Caco-2 (cell line): ENCODE measurements around the gene TMEM174. TPM values are rescaled to one million over a fixed set of nuclear protein-coding genes. Genes with fewer than 3 reads are reported as not detected.

Experiments
- BruUV-seq: library from RNA; stranded (reverse); fragments of 400-500 nt; replicated peaks from 2 replicates; lab custom pipeline; 2021; lab: Mats Ljungman, UMichigan
- CTCF ChIA-PET: fragments of 300-600 bp; sonication (Branson Sonifier 250); formaldehyde crosslinking; loops from one replicate; lab custom pipeline; 2022; ENCODE audit warnings: antibody characterized with exemption; lab: Charles Lee
- POLR2A ChIA-PET: fragments of 300-600 bp; sonication (Branson Sonifier 250); formaldehyde crosslinking; loops from one replicate; lab custom pipeline; 2022; ENCODE audit warnings: antibody characterized with exemption; lab: Charles Lee
- DNase-seq, 2 experiments: peaks; one replicate each; pipeline versions ENCODE4 v3.0.0 to v3.0.0-alpha.2; 2020 to 2022
- H3K27me3 ChIP-seq: replicated peaks from 2 replicates; pipeline ENCODE4 v1.6.0; 2011; ENCODE audit warnings: low read length; ENCODE audit not compliant: control insufficient read depth, insufficient read depth
- H3K36me3 ChIP-seq: 2 replicates; pipeline ENCODE4 v1.5.1; 2011; ENCODE audit warnings: low read length; ENCODE audit not compliant: control insufficient read depth, insufficient read depth
- H3K4me1 ChIP-seq: fragments of 250-450 bp; sonication (Bioruptor Pico); 2 replicates; pipeline ENCODE4 v1.5.1; 2020; ENCODE audit warnings: mild to moderate bottlenecking
- H3K4me3 ChIP-seq: 2 replicates; pipeline ENCODE4 v1.5.1; 2011; ENCODE audit warnings: low read depth, mild to moderate bottlenecking, control low read depth, low read length
- H3K9me3 ChIP-seq: fragments of 250-450 bp; sonication (Bioruptor Pico); 2 replicates; pipeline ENCODE4 v1.5.1; 2020; ENCODE audit warnings: mild to moderate bottlenecking, moderate library complexity
- H3K27ac Mint-ChIP-seq: one replicate; pipeline ENCODE4 v1.8.0; 2022; ENCODE audit warnings: mixed read lengths; ENCODE audit not compliant: unreplicated experiment
- H3K27me3 Mint-ChIP-seq: one replicate; pipeline ENCODE4 v1.8.0; 2022; ENCODE audit warnings: mixed read lengths; ENCODE audit not compliant: insufficient read depth, unreplicated experiment
- H3K36me3 Mint-ChIP-seq: one replicate; pipeline ENCODE4 v1.8.0; 2022; ENCODE audit warnings: mild to moderate bottlenecking, mixed read lengths; ENCODE audit not compliant: insufficient read depth, unreplicated experiment
- H3K4me1 Mint-ChIP-seq: one replicate; pipeline ENCODE4 v1.8.0; 2022; ENCODE audit warnings: low read depth, mixed read lengths; ENCODE audit not compliant: unreplicated experiment
- H3K4me3 Mint-ChIP-seq: one replicate; pipeline ENCODE4 v1.8.0; 2022; ENCODE audit warnings: mild to moderate bottlenecking, moderate library complexity, mixed read lengths; ENCODE audit not compliant: unreplicated experiment
- H3K9me3 Mint-ChIP-seq: one replicate; pipeline ENCODE4 v1.8.0; 2022; ENCODE audit warnings: mixed read lengths; ENCODE audit not compliant: unreplicated experiment
- intact Hi-C: fragments of 100-400 bp; cut with micrococcal nuclease; formaldehyde crosslinking; loops from one replicate; pipeline ENCODE4 v1.10.0; 2022; ENCODE audit not compliant: unreplicated experiment
- total RNA-seq: library from RNA; stranded (reverse); gene quantifications from 2 replicates; pipeline ENCODE4 v1.2.3, GENCODE V29; 2022
- TF ChIP-seq, protein P1 (sequence below), 2 experiments: fragments of 200-600 bp in 1 of 2; IDR thresholded peaks; 1 replicate in 1 of 2; 2 replicates in 1 of 2; pipeline versions ENCODE4 v1.5.1 to v1.8.0; 2011 to 2022; ENCODE audit warnings: antibody characterized with exemption in 1 of 2, control low read depth in 1 of 2, inconsistent platforms in 1 of 2, low read depth in 1 of 2, low read length in 1 of 2, mild to moderate bottlenecking in 1 of 2, moderate library complexity in 1 of 2; ENCODE audit not compliant: insufficient read depth in 1 of 2, severe bottlenecking in 1 of 2, unreplicated experiment in 1 of 2

The TMEM174 gene
- total RNA-seq, 1 experiment from 2014 or later = not detected

DNA sequence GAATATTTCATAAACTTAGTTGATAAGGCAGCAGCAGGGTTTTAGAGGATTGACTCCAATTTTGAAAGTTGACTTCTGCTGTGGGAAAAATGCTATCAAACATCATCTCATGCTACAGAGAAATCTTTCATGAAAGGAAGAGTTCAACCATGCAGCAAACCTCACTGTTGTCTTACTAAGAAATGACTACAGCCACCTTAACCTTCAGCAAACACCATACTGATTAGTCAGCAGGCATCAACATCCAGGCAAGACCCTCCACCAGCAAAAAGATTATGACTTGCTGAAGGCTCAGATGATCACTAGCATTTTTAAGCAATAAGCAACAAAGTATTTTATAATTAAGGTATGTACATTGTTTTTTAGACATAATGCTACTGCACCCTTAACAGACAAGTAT is 7.6 kb downstream of the TMEM174 start:
- Histone ChIP-seq H3K4me1 (peaks cover 15% of the 10 kb centered on the region; the same call in 1 of the 2 replicates), H3K9me3 (no peaks in the 10 kb centered on the region), H3K4me3 (no peak overlapping the region), H3K27me3 (no peaks in the 10 kb centered on the region), H3K36me3 (no peaks in the 10 kb centered on the region)
- Mint-ChIP-seq H3K4me3 (no peak overlapping the region), H3K4me1 (no peaks in the 10 kb centered on the region), H3K36me3 (peaks cover 4% of the 10 kb centered on the region), H3K27me3 (no peaks in the 10 kb centered on the region), H3K9me3 (peaks cover 9% of the 10 kb centered on the region), H3K27ac (no peak overlapping the region)
- intact Hi-C loops = no loop called here
- no TSS peak for BruUV-seq
- DNase-seq = no peak
- TF ChIP-seq, protein P1, sequence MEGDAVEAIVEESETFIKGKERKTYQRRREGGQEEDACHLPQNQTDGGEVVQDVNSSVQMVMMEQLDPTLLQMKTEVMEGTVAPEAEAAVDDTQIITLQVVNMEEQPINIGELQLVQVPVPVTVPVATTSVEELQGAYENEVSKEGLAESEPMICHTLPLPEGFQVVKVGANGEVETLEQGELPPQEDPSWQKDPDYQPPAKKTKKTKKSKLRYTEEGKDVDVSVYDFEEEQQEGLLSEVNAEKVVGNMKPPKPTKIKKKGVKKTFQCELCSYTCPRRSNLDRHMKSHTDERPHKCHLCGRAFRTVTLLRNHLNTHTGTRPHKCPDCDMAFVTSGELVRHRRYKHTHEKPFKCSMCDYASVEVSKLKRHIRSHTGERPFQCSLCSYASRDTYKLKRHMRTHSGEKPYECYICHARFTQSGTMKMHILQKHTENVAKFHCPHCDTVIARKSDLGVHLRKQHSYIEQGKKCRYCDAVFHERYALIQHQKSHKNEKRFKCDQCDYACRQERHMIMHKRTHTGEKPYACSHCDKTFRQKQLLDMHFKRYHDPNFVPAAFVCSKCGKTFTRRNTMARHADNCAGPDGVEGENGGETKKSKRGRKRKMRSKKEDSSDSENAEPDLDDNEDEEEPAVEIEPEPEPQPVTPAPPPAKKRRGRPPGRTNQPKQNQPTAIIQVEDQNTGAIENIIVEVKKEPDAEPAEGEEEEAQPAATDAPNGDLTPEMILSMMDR (IDR thresholded peaks at IDR 0.05; ENCODE audit: insufficient read depth in 1 of 2, low read depth in 1 of 2, low read length in 1 of 2, severe bottlenecking in 1 of 2, unreplicated experiment in 1 of 2) = no peak
- POLR2A ChIA-PET = no interaction called here
- CTCF ChIA-PET = no interaction called here

DNA sequence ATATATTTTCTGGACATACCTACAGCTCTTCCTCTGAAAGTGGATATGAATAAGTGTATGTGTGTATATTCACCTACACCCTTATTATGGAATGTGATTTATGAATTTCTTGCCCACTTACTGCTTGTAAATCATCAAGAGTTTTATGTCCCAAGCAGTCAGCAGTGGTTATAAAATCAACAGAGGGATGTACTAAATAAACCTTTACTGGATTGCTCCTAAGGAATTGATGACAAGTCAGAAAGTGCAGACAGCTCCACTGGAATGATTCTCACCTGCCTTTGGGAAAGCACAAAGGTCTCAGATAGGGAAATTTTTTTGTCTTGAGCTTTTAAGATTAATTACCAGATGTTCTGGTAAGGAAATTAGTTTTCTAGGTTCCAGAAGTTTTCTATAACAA is 9.3 kb downstream of the TMEM174 start:
- Histone ChIP-seq H3K4me1 (peaks cover 15% of the 10 kb centered on the region; the same call in 1 of the 2 replicates), H3K9me3 (no peaks in the 10 kb centered on the region), H3K36me3 (no peaks in the 10 kb centered on the region), H3K27me3 (no peaks in the 10 kb centered on the region), H3K4me3 (no peak overlapping the region)
- ChIA-PET POLR2A (interaction anchor here (0.5 kb wide), 1 partner anchor 43 kb away, joined by 4 read pairs; no protein-coding TSS in a partner anchor), CTCF (no interaction called here)
- intact Hi-C loops = no loop called here
- Mint-ChIP-seq H3K27me3 (no peaks in the 10 kb centered on the region), H3K4me3 (no peak overlapping the region), H3K27ac (no peak overlapping the region), H3K9me3 (peaks cover 9% of the 10 kb centered on the region), H3K36me3 (peaks cover 4% of the 10 kb centered on the region), H3K4me1 (no peaks in the 10 kb centered on the region)
- TF ChIP-seq, protein P1 (IDR thresholded peaks at IDR 0.05; ENCODE audit: insufficient read depth in 1 of 2, low read depth in 1 of 2, low read length in 1 of 2, severe bottlenecking in 1 of 2, unreplicated experiment in 1 of 2) = no peak
- no TSS peak for BruUV-seq
- DNase-seq = no peak

DNA sequence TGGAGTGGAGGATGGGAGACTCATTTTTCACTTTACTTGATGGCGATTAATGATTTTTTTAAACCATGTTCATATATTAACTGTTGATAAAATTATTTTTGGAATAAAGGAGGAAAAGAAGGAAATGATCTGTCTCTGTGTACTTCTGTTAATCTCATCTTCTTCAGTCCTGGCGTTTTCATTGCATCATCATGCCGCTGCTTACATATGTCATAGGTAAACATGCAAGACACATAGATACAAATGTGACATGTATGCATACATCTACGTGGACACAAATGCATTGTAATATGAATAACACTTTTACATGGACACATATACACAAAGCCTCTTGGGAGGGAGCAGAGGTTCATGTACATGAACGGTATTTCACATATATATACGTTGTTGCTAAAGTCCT is 10.0 kb downstream of the TMEM174 start:
- peaks cover 9% of the 10 kb centered on the region for H3K9me3 Mint-ChIP-seq
- no peak for DNase-seq
- H3K36me3 ChIP-seq = no peaks in the 10 kb centered on the region
- intact Hi-C loops = no loop called here
- H3K4me1 ChIP-seq = peaks cover 15% of the 10 kb centered on the region; the same call in 1 of the 2 replicates
- no TSS peak for BruUV-seq
- POLR2A ChIA-PET = no interaction called here
- TF ChIP-seq, protein P1 (IDR thresholded peaks at IDR 0.05; ENCODE audit: insufficient read depth in 1 of 2, low read depth in 1 of 2, low read length in 1 of 2, severe bottlenecking in 1 of 2, unreplicated experiment in 1 of 2) = no peak
- peaks cover 4% of the 10 kb centered on the region for H3K36me3 Mint-ChIP-seq
- H3K27ac Mint-ChIP-seq = no peak overlapping the region
- no peaks in the 10 kb centered on the region for H3K9me3 ChIP-seq
- CTCF ChIA-PET = no interaction called here
- H3K27me3 ChIP-seq = no peaks in the 10 kb centered on the region
- no peaks in the 10 kb centered on the region for H3K4me1 Mint-ChIP-seq
- no peak overlapping the region; the same call in 1 of the 2 replicates for H3K4me3 ChIP-seq
- H3K27me3 Mint-ChIP-seq = no peaks in the 10 kb centered on the region
- peak overlapping the region; percentile 49 for H3K4me3 Mint-ChIP-seq
